Activated T-helper 1 cell treated with anti-CD3 and anti-CD28 coated beads, Interleukin-12 subunit alpha, Interleukin-12 subunit beta, Interleukin-2, Interleukin-4 antibody, amounts not matched to agents 30 ng/mL and 10 ng/mL and 1 ng/mL, durations not matched to agents 14 hours and 24 hours and 36 hours (primary cell): ENCODE results near the gene TBX19. TPM values are rescaled to one million over a fixed set of nuclear protein-coding genes. Genes with fewer than 3 reads are reported as not detected.

Experiments
- DNase-seq: peaks from one replicate; pipeline ENCODE4 v3.0.0; 2021; ENCODE audit warnings: low spot score
- H3K27ac Mint-ChIP-seq: one replicate; pipeline ENCODE4 v1.8.0; 2021; ENCODE audit warnings: mild to moderate bottlenecking, mixed read lengths
- H3K27me3 Mint-ChIP-seq: one replicate; pipeline ENCODE4 v1.8.0; 2022; ENCODE audit warnings: mild to moderate bottlenecking, moderate library complexity, mixed read lengths; ENCODE audit not compliant: insufficient read depth
- H3K36me3 Mint-ChIP-seq: one replicate; pipeline ENCODE4 v1.8.0; 2021; ENCODE audit warnings: low read depth, mixed read lengths
- H3K4me1 Mint-ChIP-seq: one replicate; pipeline ENCODE4 v1.8.0; 2021; ENCODE audit warnings: low read depth, mixed read lengths
- H3K4me3 Mint-ChIP-seq: one replicate; pipeline ENCODE4 v1.8.0; 2021; ENCODE audit warnings: mild to moderate bottlenecking, moderate library complexity, mixed read lengths
- H3K9me3 Mint-ChIP-seq: one replicate; pipeline ENCODE4 v1.8.0; 2021; ENCODE audit warnings: mixed read lengths
- intact Hi-C: fragments of 100-400 bp; cut with micrococcal nuclease; formaldehyde crosslinking; loops from one replicate; pipeline ENCODE4 v1.15.1; 2024
- total RNA-seq: library from RNA; stranded (reverse); gene quantifications from 2 replicates; pipeline ENCODE4 v1.2.3, GENCODE V29; 2022

Gene TBX19
- total RNA-seq, 1 donor from 2014 or later, result 2.0 TPM

GRCh38 chr1:168360151-168361021 is 79.7 kb downstream of the TBX19 start:
- Mint-ChIP-seq H3K36me3 (peaks cover 3% of the 10 kb centered on the region), H3K9me3 (no peaks in the 10 kb centered on the region), H3K27ac (peak overlapping the region; percentile 68), H3K27me3 (peaks cover 3% of the 10 kb centered on the region), H3K4me1 (peaks cover 43% of the 10 kb centered on the region), H3K4me3 (peak overlapping the region; percentile 12)
- intact Hi-C loops, result loop anchor here (1.0 to 5.0 kb wide), 5 partner anchors 12 to 1007 kb away; partner anchors contain the start of genes BLZF1 and NME7
- peak; percentile 36 for DNase-seq

GRCh38 chr1:168361252-168361651 is 80.6 kb downstream of the TBX19 start:
- H3K4me1 Mint-ChIP-seq, result peaks cover 43% of the 10 kb centered on the region
- no peak overlapping the region for H3K4me3 Mint-ChIP-seq
- H3K27ac Mint-ChIP-seq, result peak overlapping the region; percentile 1
- no peaks in the 10 kb centered on the region for H3K9me3 Mint-ChIP-seq
- intact Hi-C loops, result loop anchor here (5.0 kb wide), 3 partner anchors 151 to 1006 kb away; partner anchors contain the start of genes BLZF1 and NME7
- no peak for DNase-seq
- peaks cover 3% of the 10 kb centered on the region for H3K27me3 Mint-ChIP-seq
- H3K36me3 Mint-ChIP-seq, result peaks cover 3% of the 10 kb centered on the region

- Mint-ChIP-seq H3K36me3 (peaks cover 2% of the 10 kb centered on the region), H3K4me1 (peaks cover 43% of the 10 kb centered on the region), H3K4me3 (peak overlapping the region; percentile 45), H3K27me3 (no peaks in the 10 kb centered on the region), H3K27ac (peak overlapping the region; percentile 85), H3K9me3 (no peaks in the 10 kb centered on the region)
- intact Hi-C loops, result loop anchor here (1.0 to 5.0 kb wide), 8 partner anchors 21 to 1004 kb away; partner anchors contain the start of genes BLZF1 and NME7
- DNase-seq, result peak; percentile 59
Measured at GRCh38 chr1:168362991-168363390, 82.3 kb downstream of the TBX19 start.

Other genes starting within 250 kb of the TBX19 start
- 0.41 and 0.42 TPM in 2 replicates for gene GPR161, start 143.9 kb upstream of the TBX19 start, total RNA-seq
- gene TIPRL, start 101.9 kb upstream of the TBX19 start, total RNA-seq, result 42.8 and 45.7 TPM in 2 replicates
- gene SFT2D2, start 54.9 kb upstream of the TBX19 start, total RNA-seq, result 71.1 and 76.5 TPM in 2 replicates